Measurements from ENCODE around the gene C19orf38.

DNA sequence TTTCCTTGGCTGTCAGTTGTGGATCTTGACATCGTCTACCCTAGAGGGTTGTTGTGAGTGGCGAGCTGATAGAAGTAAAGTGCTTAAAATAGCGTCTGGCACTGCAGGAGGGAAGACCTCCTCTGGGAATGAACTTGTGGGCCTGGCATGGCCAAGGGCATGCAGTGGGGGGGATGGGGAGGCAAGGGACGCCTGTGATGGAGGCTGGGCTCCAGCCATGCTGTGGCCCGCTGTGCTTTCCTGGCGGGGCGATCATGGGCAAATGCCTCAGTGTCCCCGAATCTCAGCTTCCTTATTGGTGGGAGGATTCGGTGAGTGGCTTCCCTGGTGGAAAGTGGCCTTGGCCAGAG lies 33.9 kb downstream of the C19orf38 start:
- TF ChIP-seq CREM (CRISPR knock-in tag; IDR thresholded peaks at IDR 0.05) (no peak), HMGA2 (CRISPR knock-in tag; IDR thresholded peaks at IDR 0.05) (no peak), ZNF121 (CRISPR knock-in tag; IDR thresholded peaks at IDR 0.05) (no peak), TEAD4 (CRISPR knock-in tag; IDR thresholded peaks at IDR 0.05) (no peak)
- TF ChIP-seq, protein P1, sequence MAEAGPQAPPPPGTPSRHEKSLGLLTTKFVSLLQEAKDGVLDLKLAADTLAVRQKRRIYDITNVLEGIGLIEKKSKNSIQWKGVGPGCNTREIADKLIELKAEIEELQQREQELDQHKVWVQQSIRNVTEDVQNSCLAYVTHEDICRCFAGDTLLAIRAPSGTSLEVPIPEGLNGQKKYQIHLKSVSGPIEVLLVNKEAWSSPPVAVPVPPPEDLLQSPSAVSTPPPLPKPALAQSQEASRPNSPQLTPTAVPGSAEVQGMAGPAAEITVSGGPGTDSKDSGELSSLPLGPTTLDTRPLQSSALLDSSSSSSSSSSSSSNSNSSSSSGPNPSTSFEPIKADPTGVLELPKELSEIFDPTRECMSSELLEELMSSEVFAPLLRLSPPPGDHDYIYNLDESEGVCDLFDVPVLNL (CRISPR knock-in tag; IDR thresholded peaks at IDR 0.05; ENCODE audit: borderline replicate concordance, low read depth), result no peak
- TF ChIP-seq, protein P2, sequence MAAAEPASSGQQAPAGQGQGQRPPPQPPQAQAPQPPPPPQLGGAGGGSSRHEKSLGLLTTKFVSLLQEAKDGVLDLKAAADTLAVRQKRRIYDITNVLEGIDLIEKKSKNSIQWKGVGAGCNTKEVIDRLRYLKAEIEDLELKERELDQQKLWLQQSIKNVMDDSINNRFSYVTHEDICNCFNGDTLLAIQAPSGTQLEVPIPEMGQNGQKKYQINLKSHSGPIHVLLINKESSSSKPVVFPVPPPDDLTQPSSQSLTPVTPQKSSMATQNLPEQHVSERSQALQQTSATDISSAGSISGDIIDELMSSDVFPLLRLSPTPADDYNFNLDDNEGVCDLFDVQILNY (CRISPR knock-in tag; IDR thresholded peaks at IDR 0.05), result no peak

All from WTC11 (cell line).